NCI-H2107 treated with DMSO at 0.1 percent for 48 hours (cell line): ENCODE results near the gene MAML2.

Experiments used
- DNase-seq: peaks from one replicate; lab custom pipeline; 2025; ENCODE audit not compliant: unreplicated experiment; lab: John Stamatoyannopoulos, UW

The MAML2 gene

GRCh38 chr11:96019810-96020747 is 322.9 kb downstream of the MAML2 start:
- DNase-seq: no peak

- no peak for DNase-seq
Observed at GRCh38 chr11:96019281-96019680, 323.7 kb downstream of the MAML2 start.

GRCh38 chr11:96017856-96018255 is 325.1 kb downstream of the MAML2 start:
- DNase-seq: no peak

GRCh38 chr11:96016978-96017502 is 326.0 kb downstream of the MAML2 start:
- DNase-seq: no peak

GRCh38 chr11:96015906-96016565 is 327.0 kb downstream of the MAML2 start:
- no peak for DNase-seq

- peak; percentile 23 for DNase-seq
Observed at GRCh38 chr11:96014217-96014616, 328.8 kb downstream of the MAML2 start.

- DNase-seq: no peak
Observed at GRCh38 chr11:96013461-96014213, 329.4 kb downstream of the MAML2 start.

- no peak for DNase-seq
Observed at GRCh38 chr11:96012086-96012824, 330.7 kb downstream of the MAML2 start.

GRCh38 chr11:96010683-96011082 is 332.3 kb downstream of the MAML2 start:
- DNase-seq: no peak

- no peak for DNase-seq
Observed at GRCh38 chr11:96008161-96008720, 334.8 kb downstream of the MAML2 start.

- no peak for DNase-seq
Observed at GRCh38 chr11:96006037-96006436, 337.0 kb downstream of the MAML2 start.

- DNase-seq: no peak
Observed at GRCh38 chr11:96004862-96005261, 338.1 kb downstream of the MAML2 start.

- DNase-seq: no peak
Observed at GRCh38 chr11:96002754-96003290, 340.2 kb downstream of the MAML2 start.

- no peak for DNase-seq
Observed at GRCh38 chr11:96002339-96002738, 340.7 kb downstream of the MAML2 start.

- DNase-seq: no peak
Observed at GRCh38 chr11:96001037-96001436, 342.0 kb downstream of the MAML2 start.

GRCh38 chr11:95999711-96000406 is 343.1 kb downstream of the MAML2 start:
- DNase-seq: no peak

- no peak for DNase-seq
Observed at GRCh38 chr11:95996621-95997235, 346.3 kb downstream of the MAML2 start.

- DNase-seq: no peak
Observed at GRCh38 chr11:95994329-95994728, 348.7 kb downstream of the MAML2 start.
